Inflammatory macrophage treated with lipopolysaccharide for 4 hours (primary cell): ENCODE measurements around the gene TRABD.
A peak's percentile ranks its signal among the peaks of the same experiment; 100 is the strongest.

Source experiments
- DNase-seq: peaks from one replicate; pipeline ENCODE4 v3.0.0-alpha.2; 2020

TRABD gene

GRCh38 chr22:50175921-50176849 is 9.5 kb upstream of the TRABD start:
- no peak for DNase-seq

DNA sequence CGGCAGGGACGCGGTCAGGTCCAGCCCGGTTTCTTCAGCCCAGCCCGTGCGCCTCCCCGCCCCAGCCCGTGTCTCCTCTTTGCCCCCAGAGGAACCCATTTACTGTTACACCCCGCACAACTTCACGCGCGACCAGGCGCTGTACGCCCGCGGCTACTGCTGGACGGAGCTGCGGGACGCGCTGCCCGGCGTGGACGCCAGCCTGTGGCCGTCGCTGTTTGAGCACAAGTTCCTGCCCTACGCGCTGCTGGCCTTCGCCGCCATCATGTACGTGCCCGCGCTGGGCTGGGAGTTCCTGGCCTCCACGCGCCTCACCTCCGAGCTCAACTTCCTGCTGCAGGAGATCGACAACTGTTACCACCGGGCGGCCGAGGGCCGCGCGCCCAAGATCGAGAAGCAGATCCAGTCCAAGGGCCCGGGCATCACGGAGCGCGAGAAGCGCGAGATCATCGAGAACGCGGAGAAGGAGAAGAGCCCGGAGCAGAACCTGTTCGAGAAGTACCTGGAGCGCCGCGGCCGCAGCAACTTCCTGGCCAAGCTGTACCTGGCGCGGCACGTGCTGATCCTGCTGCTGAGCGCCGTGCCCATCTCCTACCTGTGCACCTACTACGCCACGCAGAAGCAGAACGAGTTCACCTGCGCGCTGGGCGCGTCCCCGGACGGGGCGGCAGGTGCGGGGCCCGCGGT is 8.7 kb upstream of the TRABD start:
- no peak for DNase-seq

GRCh38 chr22:50177537-50178470 is 7.9 kb upstream of the TRABD start:
- DNase-seq = no peak

DNA sequence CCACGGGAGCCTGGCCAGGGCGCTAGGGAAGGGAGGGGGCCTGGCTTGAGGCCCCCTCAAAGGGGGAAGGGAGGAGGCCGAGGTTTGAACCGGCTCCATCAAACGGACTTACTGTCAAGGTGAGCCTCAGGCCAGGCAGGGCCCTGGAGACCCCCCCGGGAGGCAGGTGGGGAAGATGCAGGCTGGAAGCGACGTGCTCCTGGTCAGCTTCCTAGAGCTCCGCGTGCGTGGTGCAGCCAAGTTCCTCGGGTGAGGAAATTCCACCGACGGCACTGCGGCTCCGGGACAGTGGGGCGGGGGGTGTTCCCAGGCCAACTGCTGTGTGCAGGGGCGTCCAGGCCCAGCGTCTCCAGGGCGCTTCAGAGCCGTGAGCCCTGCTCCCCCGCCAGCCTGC is 7.2 kb upstream of the TRABD start:
- no peak for DNase-seq

- DNase-seq = no peak
Measured at GRCh38 chr22:50178871-50179869, 6.5 kb upstream of the TRABD start.

GRCh38 chr22:50179937-50180726 is 5.6 kb upstream of the TRABD start:
- no peak for DNase-seq

GRCh38 chr22:50180727-50181521 is 4.8 kb upstream of the TRABD start:
- no peak for DNase-seq

GRCh38 chr22:50182176-50183081 is 3.3 kb upstream of the TRABD start:
- DNase-seq = no peak

DNA sequence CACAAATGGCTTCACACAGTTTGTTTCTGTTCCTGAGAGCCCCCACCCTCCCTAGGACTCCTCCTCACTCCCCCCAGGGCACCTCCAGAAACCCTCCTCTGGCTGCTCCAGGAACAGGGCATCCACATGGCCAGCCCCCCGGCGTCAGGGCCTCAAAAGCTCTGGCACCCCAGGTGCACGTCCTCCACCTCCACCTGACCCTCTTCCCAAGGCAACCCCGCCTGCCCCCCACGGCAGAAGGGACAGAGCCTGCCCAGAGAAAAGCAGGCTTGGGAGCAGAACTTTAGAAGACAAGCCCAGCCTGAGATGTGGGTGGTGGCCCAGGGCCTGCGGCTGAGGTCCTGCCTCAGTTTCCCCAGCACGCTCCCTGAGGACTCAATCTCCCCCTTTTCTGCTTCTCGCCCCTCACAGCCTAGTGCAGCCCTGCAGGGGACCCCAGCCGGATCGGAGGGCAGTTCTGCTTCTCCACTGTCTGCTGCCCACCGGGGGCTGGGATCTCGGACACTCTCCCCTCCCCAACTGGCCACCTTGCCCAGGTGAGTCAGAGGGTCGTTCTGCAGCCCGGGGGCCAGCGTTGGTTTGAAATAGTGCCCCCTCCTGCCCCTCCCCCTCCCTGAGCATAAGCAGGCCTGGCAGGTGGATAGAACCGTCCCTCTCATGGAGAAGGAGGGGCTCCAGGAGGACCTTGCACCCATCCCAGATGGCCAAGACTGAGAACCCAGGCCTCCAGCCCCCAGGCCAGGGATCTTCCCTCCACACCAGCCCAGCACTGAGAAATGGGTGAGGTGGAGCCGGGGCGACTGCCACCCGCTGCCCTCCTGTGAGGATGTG is 2.4 kb upstream of the TRABD start:
- DNase-seq = no peak

- DNase-seq = peak; percentile 57
Measured at GRCh38 chr22:50184004-50184901, 1.5 kb upstream of the TRABD start.

DNA sequence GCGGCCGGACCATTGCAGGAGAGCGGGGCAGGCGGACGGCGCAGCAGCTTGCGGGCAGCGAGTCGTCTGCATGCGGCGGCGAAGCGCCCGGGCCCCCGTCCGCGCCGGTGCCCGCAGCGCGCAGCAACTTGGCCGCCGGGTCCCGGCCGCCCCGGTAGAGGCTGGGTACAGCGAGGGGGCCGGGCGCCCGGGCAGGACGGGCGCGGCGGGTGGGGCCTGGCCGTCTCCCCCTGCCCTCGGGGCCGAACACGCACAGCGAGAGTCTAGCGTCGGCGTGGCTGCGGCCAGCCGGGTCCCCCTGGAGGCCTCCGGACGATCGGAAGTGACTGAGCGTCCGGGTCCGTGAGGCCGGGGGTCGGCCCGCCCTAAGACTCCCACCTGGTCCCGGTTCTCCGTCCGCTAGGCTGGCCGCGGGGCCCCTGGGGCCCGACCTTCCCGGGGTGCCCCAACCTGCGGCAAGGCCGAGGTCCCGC is 775 bp upstream of the TRABD start:
- no peak for DNase-seq

- no peak for DNase-seq
Measured at GRCh38 chr22:50186181-50186714, 535 bp downstream of the TRABD start.

DNA sequence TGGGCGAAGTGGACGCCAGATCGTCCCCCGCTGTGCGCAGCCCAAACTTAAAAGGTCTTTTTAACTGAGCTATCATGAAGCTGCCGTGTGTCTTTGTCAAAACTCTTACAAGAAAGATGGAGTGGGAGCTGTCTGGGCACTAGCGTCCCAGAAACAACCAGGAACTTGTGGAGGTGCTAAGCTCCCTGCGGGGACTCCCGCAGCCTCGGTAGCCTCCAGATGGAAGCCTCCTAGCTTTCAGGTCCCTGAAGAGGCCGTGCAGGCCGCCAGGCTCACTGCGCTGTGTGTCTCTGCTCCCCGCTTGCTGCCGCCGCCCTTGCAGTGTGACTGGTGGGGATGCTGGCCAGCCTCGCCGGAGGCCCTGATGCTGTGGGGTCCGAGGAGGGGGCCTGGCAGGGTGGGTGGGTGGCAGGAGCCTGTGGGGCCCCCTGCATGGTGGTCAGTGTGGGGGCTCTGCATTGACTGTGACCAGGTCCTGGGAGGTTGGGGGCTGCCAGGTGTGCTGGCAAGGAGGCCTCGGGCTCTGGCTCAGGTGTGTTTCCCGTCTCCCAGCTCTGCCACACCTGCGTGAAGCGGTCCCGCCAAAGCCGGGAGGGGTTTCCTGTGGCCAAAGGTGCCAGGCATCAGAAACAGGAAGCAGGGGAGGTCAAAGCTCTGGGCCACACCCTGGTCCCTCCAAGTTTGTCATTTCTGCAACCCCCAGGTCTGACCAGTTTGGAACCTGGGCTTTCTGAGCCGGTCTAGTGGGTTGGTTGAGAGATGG is 1.2 kb downstream of the TRABD start:
- DNase-seq = no peak

DNA sequence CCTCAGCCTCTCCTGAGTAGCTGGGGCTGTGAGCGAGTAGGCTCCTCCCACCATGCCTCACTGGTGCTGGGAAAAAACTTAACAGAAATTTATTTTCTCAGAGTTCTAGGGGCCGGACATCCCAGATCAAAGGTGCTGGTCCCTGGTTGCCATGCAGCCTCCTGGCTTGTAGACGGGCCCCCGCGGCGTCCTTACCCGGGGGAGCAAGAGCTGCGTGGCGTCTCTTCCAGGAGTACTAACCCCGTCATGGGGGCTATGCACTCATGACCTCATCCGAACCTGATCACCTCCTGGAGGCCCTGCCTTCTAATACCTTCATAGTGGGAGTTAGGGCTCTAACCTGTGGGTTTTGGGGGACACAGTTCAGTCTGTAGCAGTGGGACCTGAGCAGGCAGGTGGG is 2.6 kb downstream of the TRABD start:
- DNase-seq = no peak

- no peak for DNase-seq
Measured at GRCh38 chr22:50189184-50189848, 3.6 kb downstream of the TRABD start.
